ENCODE measurements around the gene DFFA. TPM values are rescaled to one million over a fixed set of nuclear protein-coding genes. Genes with fewer than 3 reads are reported as not detected.
"Not testable (repeated sequence)": the region's sequence is repeated elsewhere in the genome, so short reads cannot be mapped to it uniquely, and the experiment has no call there.

DFFA gene
- total and polyA plus RNA-seq, 2 donors (not counting 3 experiments of a cell fraction or from before 2014, with no cell fraction given) = 30.0 to 44.5 TPM

DNA sequence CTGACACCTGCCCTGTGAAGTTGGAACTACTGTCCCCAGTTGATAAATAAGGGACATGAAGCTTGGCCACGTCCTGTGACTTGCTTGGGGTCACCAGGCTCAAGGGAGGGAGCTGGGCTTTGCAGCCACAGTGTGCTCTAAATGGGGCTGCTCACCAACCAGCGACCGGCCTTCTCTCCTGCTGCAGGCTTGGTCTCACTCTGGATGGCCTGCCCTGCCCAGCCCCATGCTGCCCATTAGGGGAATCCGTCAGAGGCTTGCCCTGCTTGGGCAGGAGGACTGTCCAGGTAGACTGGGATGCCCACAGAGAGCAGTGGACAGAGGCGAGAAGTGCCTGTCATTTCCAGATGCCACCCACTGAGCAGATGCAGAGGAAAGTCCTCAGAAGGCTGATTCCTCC, 43.3 kb downstream of the DFFA start:
- H3K36me3 ChIP-seq (ENCODE audit: control insufficient read depth in 2 of 2, extremely low read depth in 1 of 2, insufficient read depth in 2 of 2, low read length in 2 of 2) = no peaks in the 10 kb centered on the region
- H3K4me1 ChIP-seq (ENCODE audit: control insufficient read depth, extremely low read depth, insufficient read depth, low read length) = peaks cover 14% of the 10 kb centered on the region
- H3K9me1 ChIP-seq (replicated peaks; ENCODE audit: control insufficient read depth, extremely low read depth, insufficient read depth, low read length) = no peaks in the 10 kb centered on the region
- H3K4me3 ChIP-seq (replicated peaks in 1 of 3; ENCODE audit: insufficient read depth in 1 of 3, low read depth in 1 of 3, low read length in 3 of 3) = no peak overlapping the region
- H3K4me2 ChIP-seq (ENCODE audit: insufficient read depth, low read length) = no peak overlapping the region
- H3K27me3 ChIP-seq (ENCODE audit: control insufficient read depth in 2 of 2, insufficient read depth in 2 of 2, low read length in 2 of 2) = no peaks in the 10 kb centered on the region
- no peaks in the 10 kb centered on the region for H4K20me1 ChIP-seq (replicated peaks; ENCODE audit: control insufficient read depth, extremely low read depth, insufficient read depth, low read length)
- POLR2A ChIA-PET = interaction anchor here (0.5 to 1.6 kb wide), 2 partner anchors 8 to 13 kb away, joined by 4 to 6 read pairs; no protein-coding TSS in a partner anchor
- no peak for FAIRE-seq
- TF ChIP-seq, protein P1, sequence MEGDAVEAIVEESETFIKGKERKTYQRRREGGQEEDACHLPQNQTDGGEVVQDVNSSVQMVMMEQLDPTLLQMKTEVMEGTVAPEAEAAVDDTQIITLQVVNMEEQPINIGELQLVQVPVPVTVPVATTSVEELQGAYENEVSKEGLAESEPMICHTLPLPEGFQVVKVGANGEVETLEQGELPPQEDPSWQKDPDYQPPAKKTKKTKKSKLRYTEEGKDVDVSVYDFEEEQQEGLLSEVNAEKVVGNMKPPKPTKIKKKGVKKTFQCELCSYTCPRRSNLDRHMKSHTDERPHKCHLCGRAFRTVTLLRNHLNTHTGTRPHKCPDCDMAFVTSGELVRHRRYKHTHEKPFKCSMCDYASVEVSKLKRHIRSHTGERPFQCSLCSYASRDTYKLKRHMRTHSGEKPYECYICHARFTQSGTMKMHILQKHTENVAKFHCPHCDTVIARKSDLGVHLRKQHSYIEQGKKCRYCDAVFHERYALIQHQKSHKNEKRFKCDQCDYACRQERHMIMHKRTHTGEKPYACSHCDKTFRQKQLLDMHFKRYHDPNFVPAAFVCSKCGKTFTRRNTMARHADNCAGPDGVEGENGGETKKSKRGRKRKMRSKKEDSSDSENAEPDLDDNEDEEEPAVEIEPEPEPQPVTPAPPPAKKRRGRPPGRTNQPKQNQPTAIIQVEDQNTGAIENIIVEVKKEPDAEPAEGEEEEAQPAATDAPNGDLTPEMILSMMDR (IDR thresholded peaks at IDR 0.05; ENCODE audit: extremely low read depth in 1 of 2, insufficient read depth in 1 of 2, low read depth in 1 of 2, low read length in 2 of 2) = no peak
- no peak for TF ChIP-seq FOS (IDR thresholded peaks at IDR 0.05; ENCODE audit: borderline replicate concordance, insufficient read depth, low read length)
- TF ChIP-seq POLR2A (IDR thresholded peaks at IDR 0.05; ENCODE audit: low read depth, low read length) = no peak
- no peak for TF ChIP-seq JUN (IDR thresholded peaks at IDR 0.05; ENCODE audit: borderline replicate concordance, insufficient read depth, insufficient read length, low read depth)
- TF ChIP-seq MYC (IDR thresholded peaks at IDR 0.05; ENCODE audit: low read depth, low read length) = no peak
- no peak for TF ChIP-seq GATA2 (IDR thresholded peaks at IDR 0.05; ENCODE audit: insufficient read depth, insufficient read length, low read depth, low read length)
- TF ChIP-seq POLR2AphosphoS5 (IDR thresholded peaks at IDR 0.05; ENCODE audit: insufficient read depth, low read depth, low read length) = no peak
- TF ChIP-seq EZH2 (IDR thresholded peaks at IDR 0.05; ENCODE audit: borderline replicate concordance, low read depth, low read length, severe bottlenecking) = no peak
- no peak overlapping the region for H2AFZ ChIP-seq (ENCODE audit: low read depth, low read length)
- H3K9me3 ChIP-seq (replicated peaks; ENCODE audit: control insufficient read depth, insufficient read depth, low read length) = no peaks in the 10 kb centered on the region
- no peak overlapping the region for H3K27ac ChIP-seq (ENCODE audit: insufficient read depth, low read depth, low read length)
- H3K79me2 ChIP-seq (ENCODE audit: control insufficient read depth, insufficient read depth, low read length) = no peaks in the 10 kb centered on the region
- H3K9ac ChIP-seq (replicated peaks; ENCODE audit: extremely low read depth, insufficient read depth, low read length) = no peak overlapping the region
- dilution Hi-C loops (cut with MboI; ENCODE audit: extremely low pct_ligation_motif_present, low sequenced_read_pairs) = no loop called here
- BruUV-seq (replicated peaks) = no TSS peak
- CTCF ChIA-PET = interaction anchor here (0.7 to 3.3 kb wide), 10 partner anchors 20 to 219 kb away, joined by 3 to 123 read pairs (median 6); partner anchors contain the start of genes KIF1B and PGD
- intact Hi-C loops (cut with micrococcal nuclease) = loop anchor here (1.0 to 10.0 kb wide), 7 partner anchors 31 to 804 kb away; partner anchors contain the start of genes KIF1B and UBE4B
- DNase-seq (ENCODE audit: low read depth, low spot score) = no peak

DNA sequence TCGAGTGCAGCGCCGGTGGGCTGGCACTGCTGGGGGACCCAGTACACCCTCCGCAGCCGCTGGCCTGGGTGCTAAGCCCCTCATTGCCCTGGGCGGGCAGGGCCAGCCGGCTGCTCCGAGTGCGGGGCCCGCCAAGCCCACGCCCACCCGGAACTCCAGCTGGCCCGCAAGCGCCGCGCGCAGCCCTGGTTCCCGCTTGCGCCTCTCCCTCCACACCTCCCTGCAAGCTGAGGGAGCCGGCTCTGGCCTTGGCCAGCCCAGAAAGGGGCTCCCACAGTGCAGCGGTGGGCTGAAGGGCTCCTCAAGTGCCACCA, 45.8 kb downstream of the DFFA start:
- POLR2A ChIA-PET = interaction anchor here (0.7 kb wide), 1 partner anchor 25 kb away, joined by 3 read pairs; no protein-coding TSS in a partner anchor
- intact Hi-C loops (cut with micrococcal nuclease) = loop anchor here (10.0 kb wide), 1 partner anchor 802 kb away; no protein-coding TSS in a partner anchor
- H3K9ac ChIP-seq (replicated peaks; ENCODE audit: extremely low read depth, insufficient read depth, low read length); H3K4me2 ChIP-seq (ENCODE audit: insufficient read depth, low read length); H3K9me3 ChIP-seq (replicated peaks; ENCODE audit: control insufficient read depth, insufficient read depth, low read length); H3K36me3 ChIP-seq (ENCODE audit: control insufficient read depth in 2 of 2, extremely low read depth in 1 of 2, insufficient read depth in 2 of 2, low read length in 2 of 2); H3K9me1 ChIP-seq (replicated peaks; ENCODE audit: control insufficient read depth, extremely low read depth, insufficient read depth, low read length); H3K79me2 ChIP-seq (ENCODE audit: control insufficient read depth, insufficient read depth, low read length); H3K4me3 ChIP-seq (replicated peaks in 1 of 3; ENCODE audit: insufficient read depth in 1 of 3, low read depth in 1 of 3, low read length in 3 of 3); FAIRE-seq; H4K20me1 ChIP-seq (replicated peaks; ENCODE audit: control insufficient read depth, extremely low read depth, insufficient read depth, low read length); H2AFZ ChIP-seq (ENCODE audit: low read depth, low read length); BruUV-seq (replicated peaks); H3K27ac ChIP-seq (ENCODE audit: insufficient read depth, low read depth, low read length); DNase-seq (ENCODE audit: low read depth, low spot score); H3K27me3 ChIP-seq (ENCODE audit: control insufficient read depth in 2 of 2, insufficient read depth in 2 of 2, low read length in 2 of 2); dilution Hi-C loops (cut with MboI; ENCODE audit: extremely low pct_ligation_motif_present, low sequenced_read_pairs): not testable (repeated sequence)
- CTCF ChIA-PET = interaction anchor here (0.9 to 4.1 kb wide), 2 partner anchors 11 to 49 kb away, joined by 3 to 23 read pairs; no protein-coding TSS in a partner anchor
- H3K4me1 ChIP-seq (ENCODE audit: control insufficient read depth, extremely low read depth, insufficient read depth, low read length) = peaks cover 14% of the 10 kb centered on the region
